K562 (cell line): ENCODE data around the gene APOC1. TPM values are rescaled to one million over a fixed set of nuclear protein-coding genes. Genes with fewer than 3 reads are reported as not detected.
A peak's percentile ranks its signal among the peaks of the same experiment; 100 is the strongest.
"Not testable (repeated sequence)": the region's sequence is repeated elsewhere in the genome, so short reads cannot be mapped to it uniquely, and the experiment has no call there.

Experiments used
- ADNP ChIP-seq: fragments of 200-800 bp; sonication (Bioruptor generic); IDR thresholded peaks from 2 replicates; pipeline ENCODE4 v1.6.1; 2016; ENCODE audit warnings: missing genetic modification characterization, missing compliant biosample characterization
- BHLHE40 ChIP-seq: IDR thresholded peaks from 2 replicates; pipeline ENCODE4 v1.6.1; 2011; ENCODE audit warnings: low read length, improper control_type of control experiment
- HDAC3 ChIP-seq: fragments of 450-650 bp; IDR thresholded peaks from 2 replicates; pipeline ENCODE4 v1.6.1; 2018; ENCODE audit warnings: borderline replicate concordance, mild to moderate bottlenecking, moderate library complexity; ENCODE audit not compliant: partially characterized antibody
- KDM1A ChIP-seq, 2 experiments: fragments of 450-650 bp; IDR thresholded peaks; 2 replicates each; pipeline ENCODE4 v1.6.1; 2016; ENCODE audit warnings: mild to moderate bottlenecking in 2 of 2
- KLF1 ChIP-seq: fragments of 450-650 bp; IDR thresholded peaks from 2 replicates; pipeline ENCODE4 v1.6.1; 2016; ENCODE audit warnings: missing genetic modification characterization, missing compliant biosample characterization
- KLF6 ChIP-seq: fragments of 250-450 bp; sonication (Bioruptor Pico); IDR thresholded peaks from 2 replicates; pipeline ENCODE4 v1.4.0; 2020; ENCODE audit warnings: mild to moderate bottlenecking, moderate library complexity, borderline replicate concordance
- MEF2D ChIP-seq: conservative IDR thresholded peaks from 2 replicates; pipeline ENCODE4 v1.6.1; 2016; ENCODE audit warnings: low read depth, missing genetic modification characterization, missing compliant biosample characterization
- MNT ChIP-seq, 2 experiments: fragments of 450-650 bp; conservative IDR thresholded peaks; 2 replicates each; pipeline ENCODE4 v1.6.1; 2017; ENCODE audit warnings: mild to moderate bottlenecking in 2 of 2, moderate library complexity in 2 of 2
- NCOA1 ChIP-seq: fragments of 450-650 bp; IDR thresholded peaks from 2 replicates; pipeline ENCODE4 v1.6.1; 2016; ENCODE audit warnings: low read depth
- NCOR1 ChIP-seq: fragments of 450-650 bp; IDR thresholded peaks from 2 replicates; pipeline ENCODE4 v1.6.1; 2016; ENCODE audit warnings: mild to moderate bottlenecking, moderate library complexity
- NR2C2 ChIP-seq, 2 experiments: fragments of 200-800 bp in 1 of 2; sonication (Bioruptor generic) in 1 of 2; sonication (generic) in 1 of 2; formaldehyde crosslinking in 1 of 2; IDR thresholded peaks; 2 replicates each; pipeline versions ENCODE4 v1.6.1 to v1.8.0; 2016 to 2022; ENCODE audit warnings: mild to moderate bottlenecking in 1 of 2, missing compliant biosample characterization in 1 of 2, missing genetic modification characterization in 1 of 2, missing genetic modification reagents in 1 of 2
- PML ChIP-seq: IDR thresholded peaks from 2 replicates; pipeline ENCODE4 v1.6.1; 2012; ENCODE audit warnings: low read length, inconsistent platforms
- PTTG1 ChIP-seq: fragments of 450-650 bp; IDR thresholded peaks from 2 replicates; pipeline ENCODE4 v1.6.1; 2016; ENCODE audit warnings: low read depth, mild to moderate bottlenecking, missing genetic modification characterization, missing compliant biosample characterization
- RCOR1 ChIP-seq, 2 experiments: IDR thresholded peaks; 2 replicates each; pipeline ENCODE4 v1.6.1; 2012; ENCODE audit warnings: low read depth in 2 of 2, low read length in 2 of 2, borderline replicate concordance in 1 of 2, improper control_type of control experiment in 1 of 2
- SPI1 ChIP-seq: IDR thresholded peaks from 2 replicates; pipeline ENCODE4 v1.6.1; 2011; ENCODE audit warnings: low read depth, low read length, control low read depth, borderline replicate concordance
- TCF3 ChIP-seq: sonication (generic); formaldehyde crosslinking; IDR thresholded peaks from 2 replicates; pipeline ENCODE4 v1.4.0; 2020; ENCODE audit warnings: mild to moderate bottlenecking, missing genetic modification reagents
- VEZF1 ChIP-seq: fragments of 200-800 bp; sonication (Bioruptor generic); IDR thresholded peaks from 2 replicates; pipeline ENCODE4 v1.6.1; 2017; ENCODE audit warnings: missing genetic modification characterization, missing compliant biosample characterization
- polyA plus RNA-seq, 8 experiments: library from polyadenylated mRNA; depleted of rRNA in 4 of 8; stranded (reverse) in 5 of 8; unstranded in 3 of 8; fragments of >200 nt; fragmentation: Nextera tagmentation in 2 of 8; fragmentation: Illumina TruSeq in 1 of 8; extraction: Ambion mirVana in 2 of 8; extraction: Trizol in 1 of 8; gene quantifications; 2 replicates each; pipeline versions ENCODE4 v1.2.1 to v1.2.3, GENCODE V29; 2011 to 2014; ENCODE audit warnings: inconsistent platforms in 1 of 8, missing spikeins in 1 of 8
- total RNA-seq, 7 experiments: library from RNA; depleted of rRNA in 6 of 7; stranded (reverse); fragments of >200 nt in 6 of 7; fragmentation: Illumina TruSeq in 2 of 7; extraction: Trizol in 2 of 7; gene quantifications; 2 replicates each; pipeline versions ENCODE4 v1.2.1 to v1.2.3, GENCODE V29; 2011 to 2021; ENCODE audit warnings: low replicate concordance in 1 of 7
- TF ChIP-seq, protein P1 (sequence below), 2 experiments: fragments of 200-800 bp in 1 of 2; sonication (Bioruptor generic) in 1 of 2; sonication (generic) in 1 of 2; formaldehyde crosslinking in 1 of 2; IDR thresholded peaks in 1 of 2; conservative IDR thresholded peaks in 1 of 2; 2 replicates each; pipeline versions ENCODE4 v1.5.0 to v1.6.1; 2016 to 2020; ENCODE audit warnings: missing compliant biosample characterization in 1 of 2, missing genetic modification characterization in 1 of 2, missing genetic modification reagents in 1 of 2

Gene APOC1
- total and polyA plus RNA-seq, 9 of the 15 experiments (the other 6 are each of a cell fraction or from before 2014, with no cell fraction given) = 115 to 408 (median 220) TPM

DNA sequence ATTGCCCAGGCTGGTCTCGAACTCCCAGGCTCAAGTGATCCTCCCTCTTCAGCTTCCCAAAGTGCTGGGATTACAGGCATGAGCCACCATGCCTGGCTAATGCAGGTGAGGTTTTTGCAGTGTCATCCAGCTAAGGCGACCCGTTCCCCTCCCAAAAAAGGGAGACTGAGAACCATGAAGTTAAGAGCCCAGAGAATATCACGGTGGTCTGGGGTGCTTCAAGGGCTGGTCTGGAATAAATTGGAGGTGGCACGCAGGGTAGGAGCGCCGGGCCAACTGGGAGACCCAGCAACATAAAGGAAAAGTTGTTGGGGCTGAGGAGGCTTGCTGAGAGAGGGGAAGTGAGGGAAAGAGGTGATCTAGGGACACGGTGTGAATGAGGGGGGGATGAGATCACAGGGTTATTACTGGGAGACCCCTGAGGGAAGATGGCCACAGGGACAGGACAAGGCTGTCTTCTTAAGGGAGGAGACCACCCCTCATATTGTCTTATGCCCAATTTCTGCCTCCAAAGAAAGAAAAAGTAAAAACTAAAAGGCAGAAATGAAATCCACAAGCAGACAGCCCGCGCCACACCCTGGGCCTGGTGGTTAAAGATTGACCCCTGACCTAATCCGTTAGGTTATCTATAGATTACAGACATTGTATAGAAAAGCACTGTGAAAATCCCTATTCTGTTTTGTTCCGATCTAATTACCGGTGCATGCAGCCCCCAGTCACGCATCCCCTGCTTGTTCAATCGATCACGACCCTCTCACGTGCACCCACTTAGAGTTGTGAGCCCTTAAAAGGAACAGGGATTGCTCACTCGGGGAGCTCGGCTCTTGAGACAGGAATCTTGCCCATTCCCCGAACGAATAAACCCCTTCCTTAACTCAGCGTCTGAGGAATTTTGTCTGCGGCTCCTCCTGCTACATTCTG, 636 bp upstream of the APOC1 start (continued):
- TF ChIP-seq ADNP (tag) (peak; percentile 83), MNT (conservative IDR thresholded peaks at IDR 0.05) (peak in 1 of 2 experiments; percentile 48; a peak in 3 of 4 replicates), KLF6 (peak; percentile 61; the same call in 1 of the 2 replicates), NCOR1 (peak; percentile 87), HDAC3 (peak; percentile 72), SPI1 (peak; percentile 60), BHLHE40 (peak; percentile 45; the same call in 1 of the 2 replicates), KLF1 (tag) (peak; percentile 92; the same call in 1 of the 2 replicates), MEF2D (tag) (peak; percentile 56; the same call in 1 of the 2 replicates), PML (peak; percentile 52; the same call in 1 of the 2 replicates), KDM1A (IDR thresholded peaks at IDR 0.05) (peak; percentile 92), PTTG1 (tag) (peak; percentile 30; the same call in 1 of the 2 replicates), TCF3 (CRISPR knock-in tag) (peak; percentile 79), NCOA1 (peak; percentile 88), RCOR1 (IDR thresholded peaks at IDR 0.05; ENCODE audit: borderline replicate concordance in 1 of 2, low read depth in 2 of 2, low read length in 2 of 2) (peak in 1 of 2 experiments; percentile 78; a peak in 1 of 4 replicates), NR2C2 (tag; IDR thresholded peaks at IDR 0.05) (peak; percentile 94), VEZF1 (peak; percentile 47)
- TF ChIP-seq, protein P1, sequence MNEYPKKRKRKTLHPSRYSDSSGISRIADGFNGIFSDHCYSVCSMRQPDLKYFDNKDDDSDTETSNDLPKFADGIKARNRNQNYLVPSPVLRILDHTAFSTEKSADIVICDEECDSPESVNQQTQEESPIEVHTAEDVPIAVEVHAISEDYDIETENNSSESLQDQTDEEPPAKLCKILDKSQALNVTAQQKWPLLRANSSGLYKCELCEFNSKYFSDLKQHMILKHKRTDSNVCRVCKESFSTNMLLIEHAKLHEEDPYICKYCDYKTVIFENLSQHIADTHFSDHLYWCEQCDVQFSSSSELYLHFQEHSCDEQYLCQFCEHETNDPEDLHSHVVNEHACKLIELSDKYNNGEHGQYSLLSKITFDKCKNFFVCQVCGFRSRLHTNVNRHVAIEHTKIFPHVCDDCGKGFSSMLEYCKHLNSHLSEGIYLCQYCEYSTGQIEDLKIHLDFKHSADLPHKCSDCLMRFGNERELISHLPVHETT (CRISPR knock-in tag; conservative IDR thresholded peaks at IDR 0.05 in 1 of 2, IDR thresholded peaks at IDR 0.05 in 1 of 2) = peak in 1 of 2 experiments; percentile 49; a peak in 1 of 4 replicates
- TF ChIP-seq NR2C2 (CRISPR knock-in tag; IDR thresholded peaks at IDR 0.05) = not testable (repeated sequence)
